NOMO-1 (cell line): ENCODE data around the gene PBXIP1.
"Not testable (repeated sequence)": the region's sequence is repeated elsewhere in the genome, so short reads cannot be mapped to it uniquely, and the experiment has no call there.

Experiments
- DNase-seq, 2 experiments: peaks; one replicate each; lab custom pipeline; 2025; ENCODE audit not compliant: unreplicated experiment in 2 of 2; lab: John Stamatoyannopoulos, UW

PBXIP1 gene

DNA sequence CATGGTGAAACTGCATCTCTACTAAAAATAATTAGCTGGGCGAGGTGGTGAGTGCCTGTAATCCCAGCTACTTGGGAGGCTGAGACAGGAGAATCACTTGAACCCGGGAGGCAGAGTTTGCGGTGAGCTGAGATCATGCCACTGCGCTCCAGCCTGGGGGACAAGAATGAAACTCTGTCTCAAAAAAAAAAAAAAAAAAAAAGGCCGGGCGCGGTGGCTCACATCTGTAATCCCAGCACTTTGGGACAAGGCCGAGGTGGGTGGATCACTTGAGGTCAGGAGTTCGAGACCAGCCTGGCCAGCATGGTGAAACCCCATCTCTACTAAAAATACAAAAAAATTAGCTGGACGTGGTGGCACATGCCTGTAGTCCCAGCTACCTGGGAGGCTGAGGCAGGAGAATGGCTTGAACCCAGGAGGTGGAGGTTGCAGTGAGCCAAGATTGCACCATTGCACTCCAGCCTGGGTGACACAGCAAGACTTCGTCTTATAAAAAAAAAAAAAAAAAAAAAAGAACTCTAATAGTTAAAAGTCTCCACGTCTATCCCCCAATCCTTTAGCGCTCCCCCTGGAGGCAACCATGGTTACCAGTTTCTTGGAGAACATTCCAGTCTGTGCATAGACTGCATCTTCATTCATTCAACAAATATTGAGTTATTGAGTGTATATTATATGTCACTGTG lies 39.5 kb upstream of the PBXIP1 start:
- DNase-seq = peak in 1 of 2 experiments; percentile 20

DNA sequence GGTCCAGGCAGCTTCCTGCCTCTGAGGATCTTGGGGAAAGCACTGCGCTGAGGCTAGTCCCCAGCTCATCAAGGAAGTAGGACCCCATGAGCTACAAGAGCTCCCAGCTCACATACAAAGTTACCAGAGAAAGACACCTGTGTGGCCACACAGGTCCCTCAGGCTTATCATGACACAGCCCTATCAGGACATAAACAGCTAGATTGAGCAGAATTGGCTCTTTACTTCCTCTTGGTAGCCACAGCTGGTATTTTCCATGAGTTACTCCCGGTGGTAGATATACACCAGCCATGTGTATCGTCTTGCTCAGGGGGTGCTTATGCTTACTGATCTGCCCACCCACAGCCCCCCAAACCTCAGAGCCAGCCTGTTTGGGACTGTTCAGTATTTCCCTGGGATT lies 38.7 kb upstream of the PBXIP1 start:
- no peak for DNase-seq

DNA sequence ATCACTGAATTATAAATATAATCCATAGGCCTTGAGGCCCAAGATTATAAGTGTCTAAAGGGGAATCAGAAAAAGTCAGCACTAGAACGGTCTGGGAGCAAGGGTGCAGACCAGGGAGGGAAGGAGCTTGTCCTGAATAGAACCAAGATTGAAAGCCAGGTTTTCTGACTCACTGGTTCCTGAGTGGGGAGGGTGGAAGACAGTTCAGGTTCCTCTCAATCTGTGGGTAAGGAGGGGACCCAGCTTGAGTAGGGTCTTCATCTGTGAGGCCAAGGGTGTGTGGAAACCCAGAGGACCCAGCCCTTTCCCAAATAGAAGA lies 38.3 kb upstream of the PBXIP1 start:
- DNase-seq = no peak

DNA sequence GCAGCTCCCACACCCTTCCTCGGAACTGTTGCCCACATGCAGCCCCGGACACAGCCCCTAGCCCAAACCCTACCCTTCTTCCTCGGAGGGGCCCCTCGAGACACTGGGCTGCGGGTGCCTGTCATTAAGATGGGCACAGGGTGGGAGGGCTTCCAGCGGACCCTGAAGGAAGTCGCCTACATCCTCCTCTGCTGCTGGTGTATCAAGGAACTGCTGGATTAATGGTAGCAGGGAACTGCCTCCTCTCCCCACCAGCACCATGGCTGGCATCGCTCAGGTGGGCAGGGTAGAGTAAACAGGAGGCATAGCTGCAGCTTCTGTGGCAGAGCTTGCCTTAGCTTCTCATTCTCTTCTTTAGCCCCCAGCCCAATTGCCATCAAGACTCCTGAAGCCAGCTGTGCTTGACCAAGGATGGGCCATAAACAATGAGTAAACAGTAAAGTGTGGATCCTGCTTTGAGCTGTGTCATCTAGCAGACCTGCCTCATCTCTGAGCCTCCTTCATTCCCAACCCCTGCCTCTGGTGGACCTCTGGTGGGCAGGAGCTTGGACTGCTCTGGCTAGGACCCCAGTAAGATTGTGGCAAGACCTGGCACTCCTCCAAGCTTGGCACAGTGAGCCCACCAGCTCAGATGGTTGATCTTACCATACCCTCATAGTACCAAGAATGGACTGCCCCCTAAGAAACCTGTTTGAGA lies 37.8 kb upstream of the PBXIP1 start, which contains the start of gene LENEP:
Gene LENEP (plus strand): TSS at position 15 of the 697 bp plus-strand sequence. CDS start 22 bp downstream, at position 37.
- no peak for DNase-seq

DNA sequence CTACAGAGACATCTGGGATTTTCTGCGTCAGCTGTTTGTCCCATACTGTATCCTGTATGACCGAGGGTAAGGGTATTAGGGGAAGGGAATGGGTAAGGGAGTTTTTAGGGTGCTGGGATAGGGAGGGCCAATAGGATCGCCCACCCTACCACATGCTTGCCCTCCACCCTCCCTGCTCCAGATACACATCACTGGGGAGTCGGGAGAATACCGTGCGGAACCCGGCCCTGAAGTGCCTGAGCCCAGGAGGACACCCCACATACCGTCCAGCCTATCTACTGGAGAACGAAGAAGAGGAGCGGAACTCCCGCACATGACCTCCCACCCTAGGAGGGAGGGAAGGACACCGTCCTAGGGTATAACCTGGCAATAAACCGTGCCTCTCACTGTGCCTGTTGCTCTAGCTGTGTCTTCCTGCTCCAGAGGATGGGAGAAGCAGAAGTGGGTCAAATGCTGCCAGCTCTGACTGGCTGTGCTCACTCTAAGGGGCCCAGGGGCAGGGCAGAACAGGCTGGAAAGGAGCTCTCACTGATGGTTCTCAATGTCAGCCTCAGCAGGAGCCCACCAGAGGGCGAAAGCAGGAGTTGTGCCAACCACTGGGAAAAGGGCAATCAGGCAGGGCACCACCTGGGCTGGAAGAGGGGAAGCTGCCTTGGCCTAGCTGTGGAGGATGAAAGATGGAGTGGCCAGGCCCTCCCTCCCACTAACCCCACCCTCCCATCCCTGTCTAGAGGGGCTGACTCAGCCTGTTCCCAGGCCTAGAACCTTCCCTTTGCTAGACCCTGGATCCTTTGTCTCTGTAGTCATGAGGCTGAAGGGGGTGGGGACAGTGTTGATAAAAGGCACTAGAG lies 37.0 kb upstream of the PBXIP1 start:
- DNase-seq = no peak

DNA sequence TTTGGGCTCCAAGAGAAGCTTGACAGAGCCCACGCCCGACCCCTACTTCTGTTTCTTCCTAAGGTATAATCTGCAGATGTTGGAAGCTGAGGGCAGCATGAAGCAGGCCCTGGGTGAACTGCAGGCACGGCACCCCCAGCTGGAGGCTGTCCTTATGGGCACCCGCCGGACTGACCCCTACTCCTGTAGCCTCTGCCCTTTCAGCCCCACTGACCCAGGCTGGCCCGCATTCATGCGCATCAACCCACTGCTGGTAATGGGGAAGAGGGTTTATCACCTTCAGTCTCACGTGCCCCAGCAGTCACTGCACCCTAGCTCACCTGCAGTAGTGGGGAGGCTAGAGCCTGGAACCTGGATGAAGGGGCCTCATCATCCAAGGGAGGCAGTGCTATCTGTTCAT lies 34.4 kb upstream of the PBXIP1 start:
- DNase-seq = no peak

DNA sequence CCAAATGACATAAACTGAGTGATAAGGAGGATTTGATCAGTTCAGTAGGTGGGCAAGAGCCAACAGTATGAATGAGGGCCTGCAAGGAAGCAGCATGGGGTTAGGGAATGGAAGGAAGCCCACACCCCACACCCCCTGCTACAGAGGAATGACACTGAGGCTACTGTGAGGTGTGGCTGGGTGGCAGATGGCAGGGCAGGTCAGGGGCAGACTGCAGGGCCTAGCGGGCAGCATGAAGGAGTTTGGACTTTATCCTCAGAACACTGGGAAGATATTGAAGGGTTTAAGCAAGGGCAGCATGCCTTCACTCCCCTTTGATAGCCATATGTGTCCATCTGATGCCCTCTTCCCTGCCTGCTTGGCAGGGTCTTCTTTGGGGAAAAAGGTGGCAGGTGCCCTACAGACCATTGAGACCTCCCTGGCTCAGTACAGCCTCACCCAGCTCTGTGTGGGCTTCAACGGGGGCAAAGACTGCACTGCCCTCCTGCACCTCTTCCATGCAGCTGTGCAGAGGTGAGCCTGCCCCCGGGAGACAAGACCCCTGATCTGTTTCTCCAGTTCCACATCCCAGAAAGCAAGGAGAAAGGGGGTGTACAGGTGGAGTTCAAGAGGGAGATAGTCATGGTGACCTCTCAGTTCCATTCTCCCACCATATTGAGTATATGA lies 33.4 kb upstream of the PBXIP1 start:
- DNase-seq = no peak

DNA sequence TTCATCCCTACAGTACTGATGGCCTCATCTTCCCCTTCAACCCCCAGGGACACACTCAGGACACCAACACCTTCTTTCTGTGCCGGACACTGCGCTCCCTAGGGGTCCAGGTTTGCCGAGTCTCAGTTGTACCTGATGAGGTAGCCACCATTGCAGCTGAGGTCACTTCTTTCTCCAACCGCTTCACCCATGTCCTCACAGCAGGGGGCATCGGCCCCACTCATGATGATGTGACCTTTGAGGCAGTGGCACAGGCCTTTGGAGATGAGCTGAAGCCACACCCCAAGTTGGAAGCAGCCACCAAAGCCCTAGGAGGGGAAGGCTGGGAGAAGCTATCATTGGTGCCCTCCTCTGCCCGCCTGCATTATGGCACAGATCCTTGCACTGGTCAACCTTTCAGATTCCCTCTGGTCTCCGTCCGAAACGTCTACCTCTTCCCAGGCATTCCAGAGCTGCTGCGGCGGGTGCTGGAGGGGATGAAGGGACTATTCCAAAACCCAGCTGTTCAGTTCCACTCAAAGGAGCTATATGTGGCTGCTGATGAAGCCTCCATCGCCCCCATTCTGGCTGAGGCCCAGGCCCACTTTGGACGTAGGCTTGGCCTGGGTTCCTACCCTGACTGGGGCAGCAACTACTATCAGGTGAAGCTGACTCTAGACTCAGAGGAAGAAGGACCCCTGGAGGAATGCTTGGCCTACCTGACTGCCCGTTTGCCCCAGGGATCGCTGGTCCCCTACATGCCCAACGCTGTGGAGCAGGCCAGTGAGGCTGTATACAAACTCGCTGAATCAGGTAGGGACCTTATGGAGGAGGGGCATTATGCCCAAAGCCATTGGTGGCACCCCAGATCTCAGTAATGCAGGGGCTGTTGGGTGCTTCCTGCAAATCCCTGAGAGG lies 32.4 kb upstream of the PBXIP1 start:
- DNase-seq = no peak

DNA sequence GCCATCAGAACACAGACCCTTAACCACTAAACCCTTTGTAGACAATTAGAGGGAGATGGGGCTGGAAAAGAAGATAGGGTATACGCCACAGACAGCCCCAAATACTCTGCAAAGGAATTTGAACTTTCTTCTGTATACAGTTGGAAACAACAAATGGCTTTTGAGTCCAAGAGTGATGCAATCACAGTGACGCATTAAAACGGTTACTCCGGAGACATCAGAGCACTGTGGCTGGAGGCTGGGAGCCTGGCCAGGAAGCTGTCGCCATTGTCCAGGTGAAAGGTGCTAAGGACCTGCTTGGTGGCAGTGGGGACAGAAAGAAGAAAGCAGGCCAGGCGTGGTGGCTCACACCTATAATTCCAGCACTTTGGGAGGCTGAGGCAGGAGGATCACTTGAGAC lies 31.4 kb upstream of the PBXIP1 start:
- no peak for DNase-seq

DNA sequence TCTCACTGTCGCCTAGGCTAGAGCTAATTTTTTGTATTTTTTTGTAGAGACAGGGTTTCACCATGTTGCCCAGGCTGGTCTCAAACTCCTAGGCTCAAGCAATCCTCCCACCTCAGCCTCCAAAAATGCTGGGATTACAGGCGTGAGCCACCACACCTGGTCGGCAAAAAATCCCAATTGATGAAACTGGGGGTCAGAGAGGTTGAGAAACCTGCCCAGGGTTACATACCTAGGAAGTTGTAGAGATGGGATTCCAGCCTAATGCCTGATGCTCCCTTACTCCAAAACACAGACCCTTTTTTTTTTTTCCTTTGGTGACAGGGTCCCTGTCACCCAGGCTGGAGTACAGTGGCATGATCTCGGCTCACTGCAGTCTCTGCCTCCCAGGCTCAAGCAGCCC lies 30.8 kb upstream of the PBXIP1 start:
- not testable (repeated sequence) for DNase-seq

DNA sequence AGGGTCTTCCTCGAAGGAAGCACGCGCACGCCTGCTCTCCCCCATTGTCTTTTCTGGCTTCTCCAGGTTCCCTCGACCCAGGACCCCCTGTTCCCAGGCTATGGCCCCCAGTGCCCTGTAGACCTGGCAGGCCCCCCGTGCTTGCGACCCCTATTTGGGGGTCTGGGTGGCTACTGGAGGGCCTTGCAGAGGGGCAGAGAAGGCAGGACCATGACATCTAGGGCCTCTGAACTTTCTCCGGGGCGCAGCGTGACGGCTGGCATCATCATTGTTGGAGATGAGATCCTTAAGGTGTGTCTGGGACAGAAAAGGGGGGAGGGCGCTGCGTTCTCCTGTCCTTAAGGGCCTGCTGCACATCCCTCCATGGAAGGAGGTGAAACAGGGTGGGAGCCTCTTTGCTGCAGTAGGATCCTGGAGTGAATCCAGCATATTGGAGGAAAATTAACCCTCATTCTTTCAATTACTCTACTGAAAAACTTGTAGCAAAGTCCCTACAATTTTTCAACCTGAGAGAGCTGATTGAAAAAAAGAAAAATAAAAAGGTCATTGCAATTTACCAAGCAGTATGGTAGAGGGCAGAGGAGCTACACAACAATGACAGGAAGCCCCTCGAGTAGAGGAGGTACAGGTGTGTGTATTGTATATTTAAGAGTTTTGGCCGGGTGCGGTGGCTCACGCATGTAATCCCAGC lies 28.0 kb upstream of the PBXIP1 start:
- DNase-seq = no peak

DNA sequence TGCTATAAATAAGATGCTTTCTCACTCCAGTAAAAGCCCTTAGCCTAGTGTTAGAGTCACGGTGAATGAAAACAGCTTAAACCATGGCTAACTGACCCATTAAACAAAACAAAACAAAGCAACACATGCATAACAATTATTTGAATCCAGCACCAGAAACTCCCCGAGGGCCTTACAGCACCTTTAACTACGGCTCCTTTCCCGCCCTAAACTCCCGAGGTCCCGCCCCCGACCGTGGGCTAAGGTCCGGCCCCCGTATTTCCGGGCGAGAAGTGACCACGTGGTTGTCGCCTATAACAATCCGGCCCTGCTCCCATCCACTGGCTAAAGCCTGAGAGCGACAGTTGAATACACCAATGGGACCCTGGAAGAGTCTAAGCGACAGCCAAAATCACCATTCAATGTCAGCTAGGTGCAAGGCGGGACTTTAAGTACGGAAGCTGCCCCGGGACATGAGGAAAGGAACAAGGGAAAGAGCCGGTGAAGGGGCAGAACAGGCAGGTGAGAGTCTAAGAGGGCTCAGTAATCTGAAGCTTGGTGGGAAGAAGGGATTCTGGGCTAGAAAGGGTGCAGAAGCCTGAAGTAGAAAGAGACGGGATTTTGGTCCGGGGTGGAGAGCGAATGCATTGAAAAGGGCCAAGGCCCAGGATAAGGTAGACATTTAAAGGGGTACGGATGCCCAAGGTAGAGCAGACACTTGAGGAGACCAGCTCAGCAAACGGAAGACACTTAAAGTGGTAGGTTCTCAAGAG lies 27.2 kb upstream of the PBXIP1 start, which contains the start of gene FLAD1:
Gene FLAD1 (plus strand): TSS at position 448 of the 752 bp plus-strand sequence. CDS start 351 bp downstream, outside the sequence.
- DNase-seq = peak; percentile 98 to 99

DNA sequence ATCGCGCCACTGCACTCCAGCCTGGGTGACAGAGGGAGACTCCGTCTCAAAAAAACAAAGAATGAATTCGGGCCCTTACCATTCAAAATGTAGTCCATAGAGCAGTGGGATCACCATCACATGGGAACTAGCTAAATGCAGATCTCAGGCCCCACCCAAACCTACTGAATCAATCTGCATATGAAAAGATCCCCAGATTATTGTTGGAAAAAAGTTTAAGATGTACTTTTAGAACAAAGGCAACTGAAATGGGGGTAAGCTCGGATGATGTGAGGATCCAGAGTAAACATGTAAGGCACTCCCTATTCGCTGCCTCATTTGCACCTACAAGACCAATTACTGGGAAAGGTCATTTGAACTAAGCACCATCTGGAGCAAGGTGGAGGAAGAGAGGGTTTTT lies 26.4 kb upstream of the PBXIP1 start:
- no peak for DNase-seq

DNA sequence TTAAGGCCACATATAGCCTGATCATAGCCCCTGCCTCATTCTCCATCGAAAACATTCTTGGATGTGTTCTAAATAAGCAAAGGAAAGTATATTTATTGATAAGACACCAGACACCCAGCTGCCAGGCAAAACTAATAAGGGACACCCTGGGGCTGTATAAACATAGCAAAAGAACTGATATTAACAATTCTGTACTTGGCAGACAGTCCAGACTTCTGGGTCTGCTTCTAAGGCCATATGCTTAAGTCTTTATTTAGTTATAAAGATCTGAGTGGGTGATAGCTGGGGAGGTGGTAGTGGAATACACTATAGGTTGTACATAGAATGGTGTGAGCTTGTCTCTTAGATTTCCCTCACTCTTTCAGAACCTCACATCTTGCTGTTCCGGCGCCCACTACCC lies 22.5 kb upstream of the PBXIP1 start:
- no peak for DNase-seq

DNA sequence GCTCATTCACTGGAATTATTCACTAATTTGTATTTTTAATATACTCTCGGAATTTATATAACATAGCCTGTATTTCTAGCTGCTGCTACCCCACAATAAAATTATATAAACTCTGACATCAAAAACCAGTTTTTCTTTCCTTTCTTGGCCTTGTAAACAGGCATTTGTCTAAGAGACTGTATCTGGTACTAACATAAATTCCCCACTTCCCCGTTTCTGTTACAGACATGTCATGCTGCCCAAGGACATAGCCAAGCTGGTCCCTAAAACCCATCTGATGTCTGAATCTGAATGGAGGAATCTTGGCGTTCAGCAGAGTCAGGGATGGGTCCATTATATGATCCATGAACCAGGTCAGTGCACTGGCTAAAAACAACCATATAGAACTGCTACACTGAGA lies 21.9 kb upstream of the PBXIP1 start:
- DNase-seq = not testable (repeated sequence)

DNA sequence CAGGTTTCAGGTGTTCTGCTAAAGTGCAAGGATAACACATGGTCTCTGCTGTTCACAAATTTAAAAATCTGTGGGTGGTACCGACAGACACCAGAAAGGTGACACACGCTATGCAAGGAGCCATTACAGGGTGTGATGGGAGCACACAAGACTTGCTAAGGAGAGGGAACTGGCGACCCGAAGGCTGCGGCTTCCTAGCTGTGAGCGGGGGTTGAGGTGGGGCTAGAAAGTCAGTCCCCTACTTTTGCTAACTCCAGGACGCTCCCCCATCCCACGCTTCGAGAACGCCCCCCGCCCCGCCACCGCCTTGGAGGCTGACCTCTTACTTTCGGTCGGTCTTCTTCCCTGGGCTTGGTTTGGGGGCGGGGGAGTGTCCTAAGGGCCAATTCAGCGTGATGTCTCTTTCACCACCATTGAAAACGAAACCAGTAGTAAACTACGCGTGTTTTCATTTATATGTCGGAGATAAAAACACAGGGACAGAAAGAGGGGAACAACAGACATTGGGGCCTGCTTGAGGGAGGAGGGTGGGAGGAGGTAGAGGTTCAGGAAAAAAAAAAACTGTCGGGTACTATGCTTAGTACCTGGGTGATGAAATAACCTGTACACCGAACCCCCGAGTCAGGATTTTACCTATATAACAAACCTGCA lies 19.6 kb upstream of the PBXIP1 start:
- DNase-seq = peak; percentile 46 to 67

DNA sequence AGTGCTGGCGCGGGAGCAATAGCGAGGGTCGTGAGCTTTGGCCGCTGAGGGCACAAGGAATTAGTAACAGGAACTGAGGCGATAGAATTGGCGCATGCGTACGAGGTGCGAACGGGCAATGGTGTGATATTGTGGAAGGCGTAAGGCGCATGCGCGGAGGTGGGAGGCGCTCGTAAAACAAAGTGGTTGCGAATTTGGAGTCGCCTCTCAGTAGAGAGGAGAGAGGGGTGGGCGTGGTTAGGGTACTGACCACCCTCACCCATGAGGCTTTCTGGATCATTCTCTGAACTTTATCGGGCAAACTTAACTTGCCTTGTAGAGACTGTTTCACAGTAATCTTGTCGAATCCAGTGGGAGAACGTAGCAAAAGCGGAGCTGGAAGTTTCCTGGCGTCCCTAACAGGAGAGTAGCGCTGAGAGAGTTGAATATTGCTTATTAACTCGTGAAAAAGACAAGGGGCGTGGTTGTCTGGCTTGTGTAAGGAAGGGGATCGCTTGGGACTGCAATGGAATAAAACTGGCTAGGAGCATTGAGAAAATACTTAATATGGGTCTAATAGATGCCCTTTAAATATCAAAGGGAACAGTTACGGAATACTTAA lies 19.0 kb upstream of the PBXIP1 start:
- peak; percentile 96 to 97 for DNase-seq
